LNCaP clone FGC (cell line): Measurements from ENCODE around the gene PNCK.
A peak's percentile ranks its signal among the peaks of the same experiment; 100 is the strongest.
"Not testable (repeated sequence)": the region's sequence is repeated elsewhere in the genome, so short reads cannot be mapped to it uniquely, and the experiment has no call there.

Experiments
- DNase-seq: peaks from one replicate; pipeline ENCODE4 v3.0.0-alpha.2; 2011; ENCODE audit warnings: low read depth
- H3K4me3 ChIP-seq: 2 replicates; pipeline ENCODE4 v1.5.1; 2011; ENCODE audit warnings: mild to moderate bottlenecking, low read depth, low read length, control low read depth
- TF ChIP-seq, protein P1 (sequence below): IDR thresholded peaks from 2 replicates; pipeline ENCODE4 v1.5.1; 2012; ENCODE audit warnings: mild to moderate bottlenecking; ENCODE audit not compliant: control insufficient read depth, insufficient read depth; ENCODE audit errors: extremely low read depth

PNCK gene

DNA sequence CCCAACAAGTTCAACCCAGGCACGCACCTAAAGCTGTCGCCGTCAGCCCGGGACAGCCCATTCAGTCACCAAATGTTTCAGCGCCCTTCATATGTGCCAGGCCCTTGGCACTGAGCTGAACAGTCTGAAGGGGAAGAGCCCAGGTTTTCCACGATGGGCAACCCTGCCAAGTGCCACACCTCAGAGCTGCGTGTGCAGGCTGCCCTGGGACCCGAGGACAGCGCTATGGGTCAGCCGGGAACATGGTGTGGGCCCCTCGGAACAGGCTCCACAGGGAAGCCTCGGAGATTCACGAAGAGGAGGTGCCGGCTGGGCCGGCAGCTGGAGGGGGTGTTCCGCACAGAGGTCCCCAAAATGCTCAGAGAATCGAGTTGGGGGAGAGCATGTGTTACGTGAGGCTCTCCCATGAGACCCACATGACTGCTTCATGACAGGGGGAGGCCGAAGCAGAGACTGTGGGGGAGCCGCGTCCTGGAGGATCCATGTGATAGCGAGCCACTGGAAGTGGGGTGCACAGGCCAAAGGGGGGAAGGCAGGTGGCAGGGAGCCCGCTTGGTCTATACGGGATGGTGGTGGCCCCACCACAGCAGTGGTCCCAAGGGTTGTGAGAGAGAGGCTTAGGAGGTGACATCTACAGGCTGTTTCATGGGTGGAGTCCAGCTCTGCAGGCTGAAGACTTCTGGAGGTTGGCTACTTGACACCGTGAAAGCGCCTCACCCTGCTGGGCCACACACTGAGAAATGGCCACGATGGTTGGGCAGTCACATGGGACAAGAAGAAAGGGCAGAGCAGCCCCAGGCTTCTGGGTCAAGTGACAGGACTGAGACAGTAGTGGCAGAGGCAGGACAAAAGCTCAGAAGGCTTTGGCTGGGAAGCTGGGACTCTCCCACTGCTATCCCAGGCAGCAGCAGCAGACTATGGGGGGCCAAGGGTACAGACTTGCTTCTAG, 36.4 kb upstream of the PNCK start:
- TF ChIP-seq, protein P1, sequence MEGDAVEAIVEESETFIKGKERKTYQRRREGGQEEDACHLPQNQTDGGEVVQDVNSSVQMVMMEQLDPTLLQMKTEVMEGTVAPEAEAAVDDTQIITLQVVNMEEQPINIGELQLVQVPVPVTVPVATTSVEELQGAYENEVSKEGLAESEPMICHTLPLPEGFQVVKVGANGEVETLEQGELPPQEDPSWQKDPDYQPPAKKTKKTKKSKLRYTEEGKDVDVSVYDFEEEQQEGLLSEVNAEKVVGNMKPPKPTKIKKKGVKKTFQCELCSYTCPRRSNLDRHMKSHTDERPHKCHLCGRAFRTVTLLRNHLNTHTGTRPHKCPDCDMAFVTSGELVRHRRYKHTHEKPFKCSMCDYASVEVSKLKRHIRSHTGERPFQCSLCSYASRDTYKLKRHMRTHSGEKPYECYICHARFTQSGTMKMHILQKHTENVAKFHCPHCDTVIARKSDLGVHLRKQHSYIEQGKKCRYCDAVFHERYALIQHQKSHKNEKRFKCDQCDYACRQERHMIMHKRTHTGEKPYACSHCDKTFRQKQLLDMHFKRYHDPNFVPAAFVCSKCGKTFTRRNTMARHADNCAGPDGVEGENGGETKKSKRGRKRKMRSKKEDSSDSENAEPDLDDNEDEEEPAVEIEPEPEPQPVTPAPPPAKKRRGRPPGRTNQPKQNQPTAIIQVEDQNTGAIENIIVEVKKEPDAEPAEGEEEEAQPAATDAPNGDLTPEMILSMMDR: no peak
- H3K4me3 ChIP-seq: no peak overlapping the region

GRCh38 chrX:153708415-153708814, 34.8 kb upstream of the PNCK start:
- H3K4me3 ChIP-seq: no peak overlapping the region
- no peak for DNase-seq
- TF ChIP-seq, protein P1: peak; percentile 62

More for the DNA sequence above, 36.4 kb upstream of the PNCK start:
- no peak for DNase-seq

DNA sequence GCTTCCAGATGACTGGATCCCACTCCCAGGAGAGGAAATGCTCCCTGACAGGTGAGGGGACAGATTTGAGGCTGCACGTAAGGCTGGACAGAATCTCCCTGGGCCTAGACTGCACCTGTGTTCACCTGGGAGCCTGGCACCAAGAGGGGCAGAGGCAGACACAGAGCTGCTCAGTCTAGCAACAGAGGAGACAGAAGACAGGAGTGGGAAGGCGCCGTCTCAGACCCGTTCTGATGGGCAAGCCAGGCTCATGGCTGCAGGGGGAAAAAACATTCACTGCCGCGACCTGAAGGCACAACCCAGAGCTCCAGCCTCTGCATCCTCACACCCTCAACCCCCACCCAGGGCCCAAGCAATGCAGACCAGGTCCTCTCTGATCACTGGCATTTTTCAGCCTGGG, 33.8 kb upstream of the PNCK start:
- no peak overlapping the region for H3K4me3 ChIP-seq
- TF ChIP-seq, protein P1: no peak
- DNase-seq: no peak

GRCh38 chrX:153706799-153707198, 33.2 kb upstream of the PNCK start:
- H3K4me3 ChIP-seq: no peak overlapping the region
- no peak for DNase-seq
- TF ChIP-seq, protein P1: no peak

DNA sequence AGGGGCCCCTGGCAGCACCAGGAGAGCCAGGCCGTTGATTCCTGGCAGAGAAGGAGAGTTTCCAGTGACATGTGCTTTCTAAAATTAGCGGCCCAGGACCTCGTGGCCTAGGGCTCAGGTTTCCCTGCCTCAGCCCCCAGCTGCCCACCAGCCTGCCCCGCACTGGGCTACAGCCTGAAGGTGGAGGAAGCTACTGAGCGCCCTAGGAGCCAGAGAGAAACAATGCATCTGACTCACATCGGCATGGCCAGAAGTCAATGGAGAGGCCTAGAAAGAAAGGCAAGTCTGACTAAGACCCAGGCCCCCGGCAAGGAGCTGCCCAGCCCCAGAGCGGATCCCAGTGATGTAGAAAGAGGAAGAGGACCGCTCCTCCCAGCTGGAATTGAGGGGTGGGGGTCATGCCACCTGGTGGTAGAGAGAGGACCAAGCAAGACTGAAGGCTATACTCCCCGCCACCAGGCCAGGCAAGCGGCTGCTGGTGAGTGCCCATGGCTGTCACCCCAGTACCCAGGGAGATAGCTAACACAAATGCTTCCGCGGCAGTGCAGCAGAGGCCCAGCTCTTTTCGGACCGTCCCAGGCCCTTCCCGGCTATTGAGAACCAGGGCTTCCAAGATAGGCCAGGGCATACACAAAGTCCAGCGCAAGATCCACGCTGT, 31.9 kb upstream of the PNCK start:
- DNase-seq: not testable (repeated sequence)

GRCh38 chrX:153704631-153705402, 31.2 kb upstream of the PNCK start:
- DNase-seq, H3K4me3 ChIP-seq: not testable (repeated sequence)

More for the DNA sequence above, 31.9 kb upstream of the PNCK start:
- H3K4me3 ChIP-seq: not testable (repeated sequence)

GRCh38 chrX:153704021-153704526, 30.5 kb upstream of the PNCK start:
- TF ChIP-seq, protein P1: no peak

More at GRCh38 chrX:153704021-153704526, 30.5 kb upstream of the PNCK start:
- no peak overlapping the region for H3K4me3 ChIP-seq
- DNase-seq: no peak
